GM21515 (cell line): ENCODE data around the gene TALDO1.

Experiments used
- ATAC-seq: cut with Tn5 transposase; IDR thresholded peaks from one replicate; pipeline ENCODE4 v1.9.1; 2021; ENCODE audit not compliant: unreplicated experiment

Gene TALDO1

DNA sequence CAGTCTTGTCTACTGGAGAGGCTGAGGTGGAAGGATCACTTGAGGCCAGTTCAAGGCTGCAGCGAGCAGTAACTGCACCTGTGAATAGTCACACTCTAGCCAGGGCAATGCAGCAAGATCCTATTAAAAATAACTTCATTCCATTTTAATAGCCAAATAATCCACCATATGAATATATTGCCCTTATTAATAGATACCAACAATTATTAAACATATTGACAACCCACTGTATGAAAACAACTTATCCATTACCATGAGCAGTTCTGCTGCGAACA, 19.6 kb downstream of the TALDO1 start:
- ATAC-seq, result no peak

DNA sequence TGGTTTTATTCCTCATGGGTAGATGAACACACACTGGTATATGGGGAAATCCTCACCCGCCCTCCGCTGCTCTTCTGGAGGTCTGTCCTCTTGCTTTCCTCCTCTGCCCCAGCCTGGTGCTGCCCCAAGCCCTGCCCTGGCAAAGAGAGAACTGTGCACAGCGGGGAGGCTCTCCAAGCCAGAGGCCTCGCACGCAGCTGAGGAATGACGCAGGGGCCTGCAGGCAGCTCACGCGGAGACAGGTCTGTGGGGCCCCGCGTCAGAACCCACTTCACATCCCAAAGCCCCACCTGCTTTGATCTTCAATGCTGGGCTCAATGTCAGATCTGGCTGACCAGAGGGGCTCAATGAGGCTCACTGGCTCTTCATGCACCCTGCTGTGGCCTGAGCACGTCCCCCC, 20.0 kb downstream of the TALDO1 start:
- ATAC-seq, result no peak

DNA sequence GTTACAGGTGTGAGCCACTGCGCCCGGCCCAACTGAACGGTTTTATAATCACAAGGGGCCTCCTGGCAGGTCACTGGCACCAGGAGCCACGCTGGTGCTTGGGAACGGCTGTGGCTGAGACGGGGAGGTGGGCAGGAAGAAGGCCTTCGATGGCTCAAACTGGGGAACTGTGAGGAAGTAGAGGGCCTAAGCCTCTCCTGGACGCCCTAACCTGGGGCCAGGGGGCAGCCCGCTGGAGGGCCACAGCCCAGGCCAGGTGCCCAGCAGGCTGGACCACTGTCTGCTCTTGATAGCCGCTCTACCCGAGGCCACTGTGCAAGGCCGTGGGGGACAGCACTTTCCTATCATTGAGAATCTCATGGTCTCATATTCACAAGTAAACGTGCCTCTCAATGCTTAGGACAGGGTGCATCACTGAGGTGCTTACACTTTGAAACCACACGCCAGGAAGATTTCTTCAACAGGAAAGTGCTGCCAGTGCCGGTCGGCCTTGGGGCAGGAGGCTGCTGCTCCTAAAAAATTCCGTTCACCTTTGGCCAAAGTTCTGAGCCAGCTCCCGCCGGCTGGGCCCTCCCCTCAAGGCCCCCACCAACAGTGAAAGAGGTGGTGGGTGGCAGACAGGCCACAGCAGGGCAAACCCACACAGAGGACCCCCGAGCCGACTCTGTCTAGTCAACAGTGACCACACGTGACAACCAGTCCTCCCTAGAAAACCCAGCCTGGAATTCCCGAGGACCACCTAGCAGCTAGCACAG, 22.8 kb downstream of the TALDO1 start:
- ATAC-seq, result no peak

DNA sequence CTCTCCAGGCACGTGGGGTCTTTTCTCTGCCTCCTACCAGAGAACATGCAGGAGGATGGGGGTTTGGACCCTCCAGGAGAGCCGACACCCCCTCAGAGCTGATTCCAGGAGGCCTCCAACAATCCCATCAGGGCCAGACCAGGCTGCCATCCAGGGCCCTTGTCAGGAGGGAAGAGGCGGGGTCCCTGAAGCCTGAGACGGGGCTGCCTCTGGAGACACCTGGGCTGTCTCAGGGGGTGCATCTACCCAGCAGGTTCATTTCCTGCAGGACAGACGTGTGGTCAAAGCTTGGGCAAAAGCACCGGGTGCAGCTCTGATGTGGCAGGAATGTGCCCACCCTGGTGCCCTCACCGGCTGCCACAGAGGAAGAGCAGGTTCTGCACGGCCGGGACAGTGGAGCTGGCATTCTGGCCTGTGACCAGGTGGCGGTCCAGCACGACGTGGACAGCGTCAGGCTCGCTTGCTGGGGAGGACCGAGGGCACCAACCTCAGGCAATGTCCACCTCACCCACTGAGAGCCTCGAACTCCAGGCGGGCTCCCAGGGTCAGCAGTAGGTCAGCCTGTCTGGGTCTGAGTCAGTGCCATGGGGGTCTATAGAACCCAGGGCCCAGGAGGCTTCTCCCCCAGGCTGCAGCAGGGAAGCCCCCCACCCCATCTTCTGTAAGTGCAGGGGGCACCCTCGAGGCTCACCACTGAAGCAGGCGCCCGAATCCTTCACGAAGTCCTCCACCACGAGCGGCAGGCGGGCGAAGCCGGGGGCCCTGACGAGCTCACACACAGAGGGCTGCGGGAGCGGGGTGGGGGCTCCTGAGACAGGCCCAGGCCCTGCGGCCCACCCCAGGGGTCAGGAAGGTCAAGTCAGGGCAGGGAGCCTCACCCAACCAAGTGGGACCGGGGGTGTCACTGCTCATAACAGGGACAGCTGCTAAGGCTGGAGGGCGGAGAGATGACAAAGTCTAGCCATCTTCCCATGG, 23.7 kb downstream of the TALDO1 start:
- no peak for ATAC-seq

DNA sequence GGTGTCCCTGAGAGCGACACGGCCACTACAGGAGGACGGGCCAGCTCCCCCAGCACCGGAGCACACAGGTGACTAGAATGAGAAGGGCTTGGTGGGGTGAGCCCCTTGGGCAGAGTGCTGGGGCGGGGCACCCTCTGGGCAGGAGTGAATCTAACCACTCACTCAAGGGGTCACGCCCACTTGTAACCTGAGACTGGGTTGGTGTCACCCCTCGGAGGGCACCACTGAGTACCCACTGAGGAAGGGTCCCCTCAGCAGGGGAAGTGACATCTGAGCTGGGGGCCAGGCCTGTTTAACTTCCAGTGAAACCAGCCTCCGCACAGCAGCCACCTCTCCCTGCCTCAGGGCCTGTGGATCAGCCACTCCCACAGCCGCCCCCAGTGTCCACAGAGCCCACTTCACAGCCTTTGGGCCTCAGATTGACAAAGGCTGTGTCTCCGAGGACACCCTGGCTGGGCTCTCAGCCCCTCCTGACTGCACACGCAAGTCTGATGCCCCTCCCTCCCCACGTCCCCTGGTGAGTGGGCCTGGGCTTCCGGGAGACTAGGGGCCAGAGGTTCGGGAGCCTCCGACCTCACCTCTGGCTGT, 24.4 kb downstream of the TALDO1 start:
- no peak for ATAC-seq

DNA sequence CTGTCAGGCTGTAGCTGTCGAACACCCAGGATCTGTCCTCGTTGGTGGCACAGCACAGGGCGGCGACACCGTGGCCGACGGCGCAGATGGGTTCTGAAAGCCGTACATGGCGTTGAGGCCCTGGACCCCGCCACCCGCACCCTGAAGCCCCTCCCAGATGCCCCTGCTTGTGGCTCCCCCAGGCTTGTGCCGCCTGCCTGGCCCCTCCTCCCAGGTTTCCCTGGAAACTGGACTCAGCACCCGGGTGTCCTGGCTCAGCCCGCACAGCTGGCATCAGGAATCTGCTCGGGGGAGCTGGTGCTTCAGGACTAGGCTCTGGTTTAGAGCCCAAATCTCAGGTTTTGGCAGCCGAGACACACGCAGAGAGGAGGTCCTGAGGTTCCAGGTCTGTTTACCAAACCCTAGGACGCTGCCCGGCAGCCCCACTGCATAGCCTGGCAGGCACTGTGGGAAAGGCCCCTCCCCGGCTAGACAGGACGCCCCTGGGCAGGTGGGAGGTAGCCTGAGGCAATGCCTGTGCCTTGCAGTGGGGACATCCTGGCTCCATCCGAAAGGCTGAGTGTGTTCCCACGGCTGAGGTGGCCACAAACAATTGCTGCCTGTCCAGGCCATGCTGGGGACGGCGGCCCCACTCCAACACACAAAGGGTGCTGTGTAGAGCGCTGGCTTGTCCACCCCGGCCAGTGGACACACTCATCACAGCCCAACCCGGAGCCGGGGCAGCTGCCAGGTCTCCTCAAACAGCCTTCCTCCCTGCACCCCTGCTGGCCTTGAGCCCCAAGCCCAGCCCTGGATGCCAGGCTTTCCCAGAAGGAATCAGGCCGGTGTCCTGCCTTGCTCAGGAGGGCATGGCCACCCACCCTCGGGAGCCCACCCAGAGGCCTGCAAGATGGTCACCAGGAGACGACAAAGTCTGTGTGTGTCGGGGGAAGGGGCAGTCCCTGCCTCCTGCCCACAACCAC, 25.4 kb downstream of the TALDO1 start:
- ATAC-seq, result no peak

DNA sequence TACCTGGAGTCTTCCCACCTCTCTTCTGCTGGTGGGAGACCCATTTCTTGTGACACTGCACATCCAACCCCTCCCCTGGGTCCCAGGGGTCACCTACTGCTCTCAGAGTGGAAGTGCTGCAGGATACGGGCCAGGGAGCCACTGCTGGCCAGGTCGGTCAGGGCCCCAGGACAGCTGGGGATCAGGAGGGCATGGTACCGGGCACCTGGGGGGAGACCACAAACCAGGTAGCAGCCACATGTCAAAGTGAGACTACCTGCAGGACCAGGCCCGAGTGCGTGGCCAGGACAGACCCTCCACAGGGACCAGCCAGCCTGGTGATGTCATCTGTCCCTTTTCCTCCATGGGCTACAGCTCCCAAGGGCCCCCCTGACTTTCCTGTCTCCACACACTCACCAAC, 26.2 kb downstream of the TALDO1 start:
- ATAC-seq, result no peak

DNA sequence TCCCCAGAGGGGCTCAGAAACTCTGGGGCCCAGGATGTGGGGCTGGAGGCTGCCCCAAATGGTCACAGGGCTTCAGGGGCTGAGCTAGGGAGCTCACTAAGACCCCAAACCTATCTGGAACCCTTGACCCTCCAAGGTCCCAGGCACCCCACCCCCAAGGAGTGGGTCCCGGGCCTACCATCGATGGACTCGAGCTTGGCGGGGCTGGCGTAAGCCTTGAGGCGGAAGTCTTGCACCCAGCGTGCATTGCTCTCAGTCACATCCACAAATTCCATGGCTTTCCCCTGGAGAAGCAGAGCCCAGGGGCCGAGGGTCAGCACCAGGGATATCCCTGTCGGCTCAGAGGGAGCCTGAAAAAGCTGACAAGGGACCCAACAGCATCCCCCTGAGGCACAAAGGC, 26.6 kb downstream of the TALDO1 start:
- no peak for ATAC-seq

DNA sequence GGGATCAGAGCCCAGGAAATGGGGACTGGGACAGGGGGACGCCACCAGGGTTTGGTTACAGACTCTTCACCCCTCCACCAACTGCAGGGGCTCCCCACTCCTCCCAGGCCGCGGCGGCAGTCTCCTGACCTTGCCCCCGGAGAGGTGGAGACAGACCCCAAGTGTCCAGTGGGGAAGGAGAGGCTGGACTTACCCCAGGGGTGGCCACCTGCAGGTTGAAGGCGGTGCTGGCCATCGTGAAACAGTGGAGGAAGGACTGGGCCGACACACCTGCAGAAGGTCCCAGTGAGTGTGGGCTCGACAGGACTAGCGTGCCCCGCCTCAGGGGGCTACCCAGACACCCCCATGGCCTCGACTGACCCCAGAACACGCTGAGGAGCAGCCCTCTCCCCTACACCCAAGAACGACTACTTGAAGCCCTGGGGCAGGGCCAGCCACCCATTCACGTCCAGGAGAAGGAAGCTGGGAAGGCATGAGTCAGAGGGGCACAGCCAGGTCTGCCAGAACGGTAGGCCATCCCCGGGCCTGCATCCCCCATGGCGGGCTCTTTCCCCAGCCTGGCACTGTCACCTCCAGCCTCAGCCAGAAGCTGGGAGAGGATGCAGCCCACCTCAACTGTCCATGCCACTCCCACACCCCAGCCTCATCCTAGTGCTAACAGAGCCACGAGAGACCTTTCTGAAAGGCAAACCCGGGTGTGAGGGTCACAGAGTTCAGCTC, 27.8 kb downstream of the TALDO1 start:
- no peak for ATAC-seq

DNA sequence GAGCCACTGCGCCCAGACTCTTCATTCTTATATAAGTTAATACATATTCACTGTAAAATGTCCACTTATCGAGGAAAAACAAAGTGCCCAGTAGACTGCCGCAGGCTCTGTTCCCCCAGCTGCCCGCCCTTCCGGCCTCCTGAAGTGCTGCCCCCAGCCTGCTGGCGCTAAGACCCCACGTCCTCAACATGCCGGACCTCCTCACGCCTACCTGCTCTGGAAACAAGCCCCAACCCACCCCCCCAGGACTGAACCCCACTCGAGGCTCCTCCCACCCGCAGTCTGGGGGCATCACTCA, 28.9 kb downstream of the TALDO1 start:
- ATAC-seq, result no peak

DNA sequence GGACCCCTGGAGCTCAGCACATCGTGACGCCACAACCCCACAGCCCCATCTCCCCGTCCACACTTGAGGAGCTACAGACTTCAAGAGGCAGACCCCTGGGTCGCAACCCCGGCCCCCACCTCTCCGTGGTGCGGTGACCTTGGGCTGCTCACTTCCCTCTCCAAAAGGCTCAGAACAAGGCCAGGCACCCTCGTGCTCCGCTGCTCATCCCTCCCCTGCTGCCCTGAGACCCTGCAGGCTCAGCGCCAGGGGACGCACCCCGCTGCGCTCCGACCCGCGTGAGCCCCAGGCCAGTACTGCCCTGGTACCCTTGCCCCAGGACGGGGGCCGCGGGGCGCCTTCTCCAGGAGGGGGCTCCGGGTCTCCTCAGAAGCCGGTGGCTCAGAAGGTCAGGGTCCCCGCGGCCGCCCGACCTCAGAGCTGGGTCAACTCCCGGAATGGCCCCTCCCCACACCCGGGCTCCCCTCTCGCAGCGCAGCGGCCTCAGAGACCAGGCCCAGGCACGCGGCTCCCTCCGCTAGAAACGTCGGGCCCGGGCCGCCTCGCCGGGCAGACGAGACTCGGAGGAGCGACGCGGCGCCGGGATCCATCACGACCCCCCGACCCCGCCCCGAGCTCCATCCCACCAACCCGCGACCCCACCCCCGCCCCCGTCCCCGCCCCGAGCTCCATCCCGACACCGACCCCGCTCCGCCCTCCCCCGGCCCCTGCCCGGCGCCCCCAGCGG, 29.5 kb downstream of the TALDO1 start:
- ATAC-seq, result peak; percentile 17

DNA sequence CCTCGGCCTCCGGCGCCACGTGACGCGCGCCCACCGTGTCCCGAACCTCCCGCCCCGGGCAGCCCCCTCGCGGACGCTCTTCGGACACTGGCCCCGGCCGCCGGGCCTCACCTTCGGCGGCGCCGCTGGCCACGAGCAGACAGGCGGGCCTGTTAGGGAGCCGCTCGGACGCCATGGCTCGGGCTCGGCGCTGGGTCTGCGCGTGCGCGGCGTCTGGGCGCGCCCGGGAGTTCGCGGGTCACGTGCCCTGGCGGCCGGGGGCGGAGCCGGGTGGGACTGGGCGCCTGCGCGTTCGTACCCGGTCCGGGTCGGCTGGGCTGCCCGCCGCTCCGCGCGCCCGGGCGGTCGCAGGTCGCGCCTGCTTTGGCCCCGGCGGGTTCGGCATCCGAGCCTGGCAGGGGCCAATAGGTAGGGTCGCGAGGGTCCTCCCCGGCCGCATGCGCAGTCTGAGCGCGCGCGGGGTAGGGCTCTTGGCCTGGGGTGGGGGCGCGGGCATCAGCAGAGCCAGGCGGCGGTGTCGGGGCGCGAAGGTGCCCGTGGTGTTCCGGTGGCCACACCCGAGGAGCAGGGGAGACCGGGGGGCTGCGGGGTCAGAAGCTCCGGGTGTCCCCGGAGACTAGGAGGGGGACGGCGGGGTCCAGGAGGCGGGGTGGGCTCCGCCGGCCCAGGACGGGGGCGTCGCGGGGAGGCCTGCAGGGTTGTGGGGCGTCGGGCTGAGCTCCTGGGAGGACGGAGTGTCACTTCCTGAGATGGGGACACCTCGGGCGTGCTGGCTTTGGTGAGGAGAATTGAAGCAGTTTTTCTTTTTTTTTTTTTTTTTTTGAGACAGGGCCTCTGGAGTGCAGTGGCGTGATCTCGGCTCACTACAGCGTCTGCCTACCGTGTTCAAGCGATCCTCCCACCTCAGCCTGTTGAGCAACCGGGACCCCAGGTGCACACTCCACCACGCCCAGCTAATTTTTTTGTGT, 30.3 kb downstream of the TALDO1 start, which contains the start of gene GATD1:
Gene GATD1 (minus strand): TSS at position 200 of the 968 bp plus-strand sequence. CDS start 25 bp downstream, at position 175.
- ATAC-seq, result peak; percentile 62

DNA sequence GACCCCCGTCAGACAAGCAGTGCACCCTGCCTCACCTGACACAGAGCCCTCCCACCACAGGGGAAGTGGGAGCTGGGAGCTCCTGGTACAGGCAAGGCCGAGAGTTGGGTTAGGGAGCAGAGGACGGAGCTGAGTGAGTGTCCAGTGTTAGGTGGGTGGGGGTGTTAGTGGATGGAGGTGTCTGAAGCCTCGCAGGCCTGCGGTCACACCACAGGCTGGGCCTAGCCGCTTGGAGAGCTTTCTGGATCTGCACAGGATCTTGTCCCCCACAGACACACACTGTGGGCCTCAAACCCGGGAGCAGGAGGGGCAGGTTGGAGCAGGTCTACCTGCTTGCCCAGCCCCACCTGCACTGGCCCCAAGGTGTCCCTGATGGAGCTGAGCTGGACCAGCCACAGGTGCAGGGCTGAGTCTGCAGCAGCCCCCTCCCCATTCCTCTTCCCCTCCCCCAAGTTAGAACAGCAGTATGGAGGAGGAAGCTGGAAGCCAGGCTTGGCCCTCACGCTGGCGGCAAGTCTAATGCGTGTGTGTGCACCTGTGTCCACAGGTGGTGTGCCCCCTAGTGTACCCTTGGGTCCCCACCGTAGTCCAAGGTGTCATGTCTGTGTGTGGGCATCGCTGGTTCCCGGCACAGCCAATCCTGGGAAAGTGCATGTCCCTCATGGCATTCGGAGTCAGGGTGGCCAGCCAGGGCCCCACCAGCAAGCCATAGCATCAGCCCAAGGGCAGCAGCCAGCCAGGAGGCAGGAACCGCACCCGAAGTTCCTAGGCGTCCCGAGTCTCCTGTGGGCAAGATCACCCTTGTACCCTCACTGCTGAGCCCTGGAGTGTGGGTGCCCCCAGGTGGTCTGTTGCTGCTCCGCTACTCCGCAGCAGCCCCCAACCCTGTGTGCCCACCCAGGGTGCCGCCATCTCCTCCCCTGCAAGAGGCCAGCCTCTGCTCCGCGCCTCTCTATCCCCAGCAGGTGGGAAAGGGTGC, 32.0 kb downstream of the TALDO1 start:
- ATAC-seq, result no peak

DNA sequence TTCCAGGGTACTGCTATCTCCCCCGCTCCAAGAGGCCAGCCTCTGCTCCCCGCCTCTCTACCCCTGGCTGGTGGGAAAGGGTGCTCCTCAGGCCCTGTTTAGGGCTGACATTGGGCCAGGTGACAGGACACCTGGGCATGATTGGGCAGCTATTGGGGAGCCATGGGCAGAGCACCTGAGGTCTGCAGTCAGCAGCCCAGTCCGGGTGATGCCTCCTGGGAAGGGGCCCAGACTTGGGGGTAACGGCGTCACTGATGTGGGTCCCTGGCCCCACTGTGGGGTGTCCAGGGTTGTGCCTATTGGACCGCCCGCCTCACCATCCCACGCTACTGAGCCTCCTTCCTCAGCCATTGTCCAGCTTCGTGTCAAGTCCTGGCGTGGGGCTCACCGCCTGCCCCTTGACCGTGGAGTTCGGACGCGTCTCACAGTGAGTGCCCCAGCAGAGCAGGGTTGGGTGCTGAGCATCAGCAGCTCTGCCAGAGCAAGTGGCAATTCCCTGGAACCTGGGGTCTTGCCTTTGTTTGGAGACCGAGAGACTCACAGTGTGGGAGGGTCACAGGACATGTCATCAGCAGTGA, 32.8 kb downstream of the TALDO1 start:
- no peak for ATAC-seq

DNA sequence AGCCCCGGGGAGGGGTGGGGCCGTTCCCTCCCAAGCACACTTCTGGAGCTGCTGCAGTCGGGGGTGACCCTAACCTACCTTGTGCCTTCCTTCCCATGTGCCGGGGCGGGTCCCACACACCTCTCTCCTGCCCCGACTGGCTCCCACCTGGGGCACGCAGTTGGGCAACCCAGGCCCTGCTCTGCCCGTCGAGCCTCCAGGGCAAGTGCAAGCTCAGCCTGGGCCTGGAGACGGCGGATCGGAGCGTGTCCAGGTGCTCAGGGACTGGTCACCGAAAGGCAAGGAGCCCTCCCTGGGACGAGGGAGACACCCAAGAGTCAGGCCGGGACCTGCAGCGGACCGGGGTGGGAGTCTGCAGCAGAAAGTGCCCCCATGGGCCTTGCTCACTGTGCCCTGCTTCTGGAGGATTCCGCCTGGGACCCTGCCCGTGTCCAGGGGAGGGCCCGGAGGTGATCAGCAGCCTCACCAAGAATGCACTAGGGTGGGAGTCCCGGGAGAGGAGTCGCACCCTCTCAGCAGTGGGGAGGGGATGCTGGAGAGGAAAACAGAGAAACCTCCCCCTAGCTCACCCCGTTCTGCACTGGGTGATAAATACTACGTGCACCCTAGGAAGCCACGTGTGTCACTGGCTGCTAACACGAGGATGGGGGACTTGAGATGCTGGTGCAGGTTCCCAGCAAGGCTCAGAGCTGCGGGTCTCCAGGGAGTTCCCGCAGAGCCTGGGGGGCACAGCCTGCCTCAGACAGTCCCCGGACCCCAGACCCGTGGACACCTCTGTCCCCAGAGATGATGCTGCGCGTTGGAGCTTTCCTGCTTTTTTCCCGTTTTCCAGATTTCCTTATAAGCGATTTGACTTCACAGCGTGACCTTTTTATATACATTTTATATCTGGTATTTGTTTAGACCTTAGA, 35.3 kb downstream of the TALDO1 start:
- no peak for ATAC-seq

DNA sequence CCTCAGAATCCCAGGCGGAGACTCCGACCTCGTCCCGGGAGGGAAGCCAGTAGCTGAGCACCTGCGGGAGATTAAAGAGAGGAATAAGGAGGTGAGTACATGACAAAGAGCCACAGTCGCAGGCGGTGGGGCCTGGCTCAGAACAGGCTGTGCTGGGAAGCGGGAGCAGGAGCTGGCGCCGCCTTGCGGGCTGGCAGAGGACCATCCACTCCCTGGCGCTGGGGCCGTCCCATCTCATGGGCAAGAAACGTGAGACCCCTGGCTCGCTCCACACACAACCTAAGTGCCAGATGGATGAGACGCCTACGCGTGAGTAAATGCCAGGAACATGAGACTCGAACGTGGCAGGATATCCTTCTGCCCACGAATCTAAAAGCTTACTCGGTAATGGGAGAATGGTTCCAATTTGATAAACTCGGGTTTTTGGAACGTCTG, 36.3 kb downstream of the TALDO1 start:
- no peak for ATAC-seq
